GM18517 (cell line): ENCODE data around the gene TESPA1.
A peak's percentile ranks its signal among the peaks of the same experiment; 100 is the strongest.
"Not testable (repeated sequence)": the region's sequence is repeated elsewhere in the genome, so short reads cannot be mapped to it uniquely, and the experiment has no call there.

ENCODE experiments used
- ATAC-seq: cut with Tn5 transposase; IDR thresholded peaks from one replicate; pipeline ENCODE4 v1.9.1; 2021; ENCODE audit warnings: mild to moderate bottlenecking, moderate library complexity; ENCODE audit not compliant: unreplicated experiment

TESPA1 gene

DNA sequence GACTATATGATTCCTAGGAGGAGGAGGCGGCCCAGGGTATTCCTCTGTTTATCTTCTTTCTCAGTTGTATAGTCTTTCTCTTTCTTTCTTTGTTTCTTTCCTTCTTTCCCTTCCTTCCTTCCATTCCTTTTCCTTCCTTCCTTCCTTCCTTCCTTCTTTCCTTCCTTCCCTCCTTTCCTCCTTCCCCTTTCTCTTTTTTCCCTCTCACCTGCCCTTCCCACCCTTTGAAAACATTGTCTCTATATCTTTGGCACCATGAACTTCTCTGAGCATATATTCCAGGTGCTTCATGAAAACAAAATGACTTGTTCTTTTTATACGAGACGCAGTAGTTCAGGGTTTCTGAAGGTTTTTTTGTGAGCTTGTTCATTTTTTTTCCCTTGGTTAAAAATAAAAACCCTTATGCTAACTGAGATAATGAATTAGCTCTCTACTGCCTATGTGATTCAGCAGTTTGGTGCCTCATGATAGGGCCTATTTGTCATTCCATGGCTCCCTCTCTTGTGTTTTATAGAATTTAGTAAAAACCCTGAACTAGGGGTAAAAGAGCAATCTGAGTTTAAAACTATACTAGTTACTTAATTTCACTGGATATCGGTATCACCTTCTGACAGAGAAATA lies 3.2 kb upstream of the TESPA1 start:
- no peak for ATAC-seq

- ATAC-seq: not testable (repeated sequence)
These were observed 2.2 kb upstream of the TESPA1 start for GRCh38 chr12:54986773-54987172.

- ATAC-seq: no peak
These were observed 943 bp downstream of the TESPA1 start for GRCh38 chr12:54983536-54984101.

- no peak for ATAC-seq
These were observed 2.8 kb downstream of the TESPA1 start for GRCh38 chr12:54981796-54982195.

DNA sequence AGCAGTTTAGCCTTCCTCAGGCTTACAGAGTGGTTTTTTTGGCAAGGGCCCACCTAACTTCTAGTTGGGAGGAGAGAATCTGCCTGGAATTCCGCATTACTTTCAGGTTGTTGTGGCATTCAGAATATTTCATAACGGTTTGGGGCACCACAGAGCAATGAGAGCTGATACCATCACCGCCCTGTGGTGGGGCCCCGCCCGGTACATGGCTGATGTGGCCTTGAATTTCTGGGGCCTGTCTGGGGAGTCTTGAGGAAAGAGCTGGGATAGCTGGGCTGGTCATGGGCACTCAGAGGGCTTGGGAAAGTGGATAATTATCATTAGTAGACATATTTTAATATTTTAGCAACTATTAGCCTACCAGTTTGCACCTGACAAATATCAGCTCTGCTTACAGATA lies 4.2 kb downstream of the TESPA1 start:
- no peak for ATAC-seq

- no peak for ATAC-seq
These were observed 6.7 kb downstream of the TESPA1 start for GRCh38 chr12:54977857-54978256.

DNA sequence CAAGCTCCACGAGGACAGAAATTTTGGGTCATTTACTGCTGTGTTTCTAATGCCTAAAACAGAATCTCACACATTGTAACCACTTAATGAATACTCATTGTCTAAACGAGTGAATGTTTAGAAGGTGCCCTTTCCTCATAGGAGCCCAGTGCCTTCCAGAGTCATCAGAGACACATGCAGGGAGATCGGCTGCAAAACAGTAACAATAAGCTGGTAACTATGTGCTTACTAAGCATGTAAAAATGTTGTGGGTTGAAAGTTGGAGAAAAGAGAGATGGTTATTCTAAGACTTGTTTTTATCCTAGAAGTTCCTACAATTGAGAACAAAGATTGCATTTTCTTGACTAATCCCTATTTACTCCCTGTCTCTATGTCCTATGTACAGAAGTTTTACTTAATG lies 7.4 kb downstream of the TESPA1 start:
- ATAC-seq: no peak

- no peak for ATAC-seq
These were observed 8.7 kb downstream of the TESPA1 start for GRCh38 chr12:54975875-54976274.

DNA sequence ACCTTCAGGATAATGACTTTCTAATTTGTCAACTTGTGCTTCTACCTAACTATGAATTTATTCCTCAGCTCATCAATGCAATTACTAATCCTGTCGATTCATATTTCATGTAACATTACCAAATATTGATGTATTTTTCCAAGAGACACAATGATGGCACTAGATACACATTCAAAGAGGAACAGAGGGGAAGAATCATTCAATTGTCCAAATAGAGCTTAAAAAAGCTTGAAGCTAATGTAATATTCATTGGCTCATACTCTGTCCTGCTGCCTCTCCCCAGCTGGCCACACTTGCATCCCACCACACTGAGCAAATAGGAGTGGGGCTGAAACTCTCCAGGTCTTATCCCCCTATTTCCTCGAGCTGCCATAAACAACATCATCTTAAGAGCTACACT lies 9.3 kb downstream of the TESPA1 start:
- no peak for ATAC-seq

GRCh38 chr12:54974279-54974678 lies 10.3 kb downstream of the TESPA1 start:
- no peak for ATAC-seq

- no peak for ATAC-seq
These were observed 11.0 kb downstream of the TESPA1 start for GRCh38 chr12:54973556-54973955.

DNA sequence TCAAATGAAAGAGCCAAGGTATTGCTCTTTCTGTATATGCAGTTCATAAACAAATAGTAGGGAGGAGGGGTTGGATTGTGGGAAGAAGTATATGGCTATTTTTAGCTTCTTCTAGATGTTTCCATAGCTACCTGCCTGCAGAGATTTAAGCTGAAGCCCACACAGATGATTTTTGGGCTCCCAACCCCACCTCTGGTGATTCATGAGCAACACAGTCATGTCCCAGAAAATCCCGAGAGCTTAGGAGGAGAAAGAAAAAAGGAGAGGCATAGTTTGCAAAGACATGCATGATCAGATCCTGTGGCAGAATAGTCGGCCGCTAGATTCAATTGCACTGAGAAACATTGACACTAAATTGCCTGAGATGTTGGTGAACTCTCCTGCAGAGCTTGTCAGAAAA lies 13.8 kb downstream of the TESPA1 start:
- no peak for ATAC-seq

DNA sequence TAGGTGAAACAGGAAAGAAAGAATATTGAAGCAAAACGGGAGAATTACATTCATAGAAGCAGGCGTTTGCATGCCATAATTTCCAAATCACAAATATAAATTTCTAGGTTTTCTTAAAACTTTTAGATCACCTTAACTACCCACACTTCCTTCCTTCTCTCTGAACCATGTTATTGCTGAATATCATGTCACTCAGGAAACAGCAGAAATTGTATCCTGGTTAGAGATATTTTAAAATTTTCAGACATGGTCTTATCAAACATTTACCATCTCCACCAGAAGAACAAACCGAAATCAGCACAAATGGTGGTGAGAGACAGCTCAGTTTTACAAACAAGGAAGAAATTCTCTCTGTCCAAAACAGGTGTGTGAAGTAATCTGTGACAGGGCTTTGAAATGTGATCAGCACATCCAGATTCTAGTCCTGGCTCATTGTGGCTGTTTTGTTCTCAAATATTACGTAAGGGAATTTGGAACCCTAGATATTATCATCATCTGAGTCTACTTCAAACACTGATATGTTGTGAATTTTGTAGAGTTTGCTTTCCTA lies 16.3 kb downstream of the TESPA1 start:
- no peak for ATAC-seq

- no peak for ATAC-seq
These were observed 17.1 kb downstream of the TESPA1 start for GRCh38 chr12:54967461-54967860.

DNA sequence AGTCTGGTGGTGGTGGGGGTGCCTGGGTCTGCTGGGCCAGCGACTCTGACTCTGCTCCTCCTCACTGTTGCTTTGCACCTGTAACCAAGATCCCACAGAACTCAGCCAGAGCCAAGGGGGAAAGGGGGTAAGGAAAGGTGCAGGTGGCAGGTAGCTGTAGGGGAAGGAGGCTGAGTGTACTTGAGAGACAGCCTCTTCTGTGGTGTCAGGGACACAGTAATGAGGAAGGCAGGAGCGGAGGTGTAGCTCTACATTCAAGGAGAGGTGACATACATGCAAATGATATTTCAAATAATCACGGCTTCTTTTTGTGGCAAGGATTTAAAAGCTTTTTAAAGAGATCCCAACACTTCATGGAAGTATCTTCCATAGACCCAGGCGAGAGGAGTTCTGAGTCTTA lies 23.4 kb downstream of the TESPA1 start:
- ATAC-seq: no peak

DNA sequence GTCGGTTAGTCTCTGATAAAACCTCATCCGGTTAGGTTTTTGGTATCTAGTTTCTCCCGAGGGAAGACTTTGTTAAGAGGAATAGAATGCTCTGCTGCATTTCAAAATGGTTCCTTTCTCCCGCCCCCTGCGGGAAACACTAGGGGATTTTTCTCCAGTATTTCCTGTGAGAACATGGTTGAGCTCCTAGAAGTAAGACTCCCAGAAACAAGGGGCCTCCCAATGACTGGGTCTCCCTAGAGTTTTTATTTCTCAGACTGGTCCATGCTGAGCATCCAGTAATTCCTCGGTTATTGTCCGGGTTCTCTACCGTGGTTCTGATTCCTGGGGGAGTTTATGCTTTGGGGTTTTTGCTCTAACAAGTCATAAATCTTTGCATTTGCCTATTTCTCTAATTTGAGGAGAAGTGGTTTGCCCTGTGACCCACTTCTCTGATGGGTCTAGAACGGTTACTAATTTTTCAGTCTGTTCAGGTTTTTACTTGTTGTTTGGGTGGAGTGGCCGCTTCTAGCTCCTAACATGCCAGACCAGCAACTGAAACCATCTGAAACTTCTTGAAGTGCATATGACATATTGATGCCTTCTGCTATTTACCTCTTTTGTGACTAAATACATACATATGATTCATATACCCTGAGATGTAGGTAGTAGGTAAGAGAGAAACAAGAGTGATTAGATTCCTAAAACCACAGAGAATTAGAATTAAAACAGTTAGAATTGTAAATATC lies 25.1 kb downstream of the TESPA1 start:
- ATAC-seq: peak; percentile 68

- peak; percentile 50 for ATAC-seq
These were observed 26.4 kb downstream of the TESPA1 start for GRCh38 chr12:54958048-54958658.

DNA sequence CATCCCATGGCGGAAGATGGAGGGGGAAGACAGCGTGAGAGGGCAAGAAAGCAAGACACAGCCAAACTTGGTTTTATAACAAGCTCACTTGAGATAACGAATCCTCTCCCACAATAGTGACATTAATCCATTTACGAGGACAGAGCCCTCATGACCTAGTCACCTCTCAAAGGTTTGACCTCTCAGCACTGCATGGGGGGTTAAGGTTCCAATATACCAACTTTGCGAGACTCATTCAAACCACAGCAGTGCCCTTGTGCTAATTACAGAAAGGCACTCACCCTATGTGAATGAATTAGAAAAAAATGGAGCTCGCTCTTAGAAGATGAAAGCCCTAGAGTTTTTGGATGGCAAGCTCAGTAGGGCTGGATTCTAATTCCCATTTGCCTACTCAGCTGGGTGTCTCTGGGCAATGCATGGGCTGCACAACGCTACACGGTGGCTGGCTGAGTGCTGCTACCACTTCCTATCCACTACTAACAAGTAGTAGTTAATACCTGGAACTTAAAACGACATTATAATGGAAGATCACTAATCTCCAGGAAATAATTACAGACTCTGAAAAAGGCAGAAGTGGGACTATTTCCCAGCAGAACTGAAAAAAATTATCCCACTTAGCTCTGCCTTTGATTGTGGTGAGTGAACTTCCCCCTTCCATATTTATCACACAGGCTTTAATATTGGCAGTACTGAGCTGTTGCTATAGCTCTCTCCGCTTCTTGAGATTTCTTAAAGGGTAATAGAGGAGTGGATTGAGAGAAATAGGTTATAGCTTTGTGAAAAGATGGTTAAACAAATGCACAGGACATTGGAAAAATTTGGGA lies 27.5 kb downstream of the TESPA1 start:
- ATAC-seq: no peak

DNA sequence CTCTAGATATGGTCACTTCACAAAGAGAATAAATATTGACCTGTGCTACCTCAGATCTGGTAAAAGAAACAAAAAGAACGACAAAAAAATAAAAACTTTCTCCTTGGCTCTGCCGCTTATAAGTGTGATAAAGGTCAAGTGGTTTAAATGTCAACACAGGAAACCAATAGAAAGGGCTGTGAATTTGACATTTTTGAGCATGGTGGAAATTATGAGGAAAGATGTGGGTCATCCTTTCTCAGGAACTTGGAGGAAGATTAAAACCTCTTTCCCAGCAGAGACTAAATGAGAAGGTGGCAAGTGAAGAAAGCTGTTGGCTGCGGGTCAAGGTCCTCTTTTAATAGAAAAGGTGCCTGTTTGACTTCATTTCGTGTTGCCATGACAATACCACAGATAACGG lies 28.2 kb downstream of the TESPA1 start:
- ATAC-seq: no peak

- no peak for ATAC-seq
These were observed 29.8 kb downstream of the TESPA1 start for GRCh38 chr12:54954801-54955200.

- ATAC-seq: no peak
These were observed 30.3 kb downstream of the TESPA1 start for GRCh38 chr12:54954228-54954627.
